K562 (cell line): ENCODE data around the gene HLA-F. TPM values are rescaled to one million over a fixed set of nuclear protein-coding genes. Genes with fewer than 3 reads are reported as not detected.

Experiments used
- ARNT ChIP-seq, 2 experiments: fragments of 450-650 bp; IDR thresholded peaks; 2 replicates each; pipeline ENCODE4 v1.6.1; 2016; ENCODE audit warnings: mild to moderate bottlenecking in 1 of 2
- ASH1L ChIP-seq: fragments of 450-650 bp; IDR thresholded peaks from 2 replicates; pipeline ENCODE4 v1.6.1; 2018; ENCODE audit warnings: borderline replicate concordance, mild to moderate bottlenecking, low read depth; ENCODE audit not compliant: partially characterized antibody
- ATF7 ChIP-seq: fragments of 450-650 bp; IDR thresholded peaks from 2 replicates; pipeline ENCODE4 v1.7.1; 2014; ENCODE audit warnings: mild to moderate bottlenecking, moderate library complexity
- JUND ChIP-seq, 2 experiments: IDR thresholded peaks; 2 replicates in 1 of 2; 3 replicates in 1 of 2; pipeline ENCODE4 v1.6.1; 2011; ENCODE audit warnings: borderline replicate concordance in 2 of 2, low read depth in 2 of 2, low read length in 2 of 2, improper control_type of control experiment in 1 of 2, missing biosample characterization in 1 of 2, missing genetic modification characterization in 1 of 2, missing genetic modification reagents in 1 of 2
- MAFK ChIP-seq: IDR thresholded peaks from 2 replicates; pipeline ENCODE4 v1.6.1; 2011; ENCODE audit warnings: low read length, improper control_type of control experiment
- MAX ChIP-seq: sonication (generic); formaldehyde crosslinking; IDR thresholded peaks from 2 replicates; pipeline ENCODE4 v1.9.0; 2022; ENCODE audit warnings: mild to moderate bottlenecking, missing genetic modification reagents
- NR0B1 ChIP-seq: fragments of 450-650 bp; IDR thresholded peaks from one replicate; pipeline ENCODE4 v1.6.1; 2018; ENCODE audit warnings: mild to moderate bottlenecking, moderate library complexity; ENCODE audit not compliant: partially characterized antibody
- PRDM10 ChIP-seq: fragments of 450-650 bp; IDR thresholded peaks from 2 replicates; pipeline ENCODE4 v1.6.1; 2018; ENCODE audit not compliant: partially characterized antibody
- TAF1 ChIP-seq: IDR thresholded peaks from 2 replicates; pipeline ENCODE4 v1.6.1; 2011; ENCODE audit warnings: mild to moderate bottlenecking, low read length, moderate library complexity; ENCODE audit not compliant: insufficient read depth, control insufficient read depth, severe bottlenecking; ENCODE audit errors: extremely low read depth
- ZNF408 ChIP-seq: fragments of 250-450 bp; sonication (Bioruptor Pico); IDR thresholded peaks from 2 replicates; pipeline ENCODE4 v1.4.0; 2020; ENCODE audit warnings: low read depth, mild to moderate bottlenecking, moderate library complexity
- ZNF445 ChIP-seq: fragments of 250-450 bp; sonication (Bioruptor Pico); IDR thresholded peaks from 2 replicates; pipeline ENCODE4 v1.4.0; 2020; ENCODE audit warnings: low read depth, mild to moderate bottlenecking, moderate library complexity
- ZNF507 ChIP-seq: conservative IDR thresholded peaks from 2 replicates; pipeline ENCODE4 v1.6.1; 2017; ENCODE audit warnings: missing genetic modification characterization, missing compliant biosample characterization
- ZNF764 ChIP-seq: fragments of 250-450 bp; sonication (Bioruptor Pico); IDR thresholded peaks from 2 replicates; pipeline ENCODE4 v1.4.0; 2020; ENCODE audit warnings: low read depth, mild to moderate bottlenecking, moderate library complexity
- polyA plus RNA-seq, 8 experiments: library from polyadenylated mRNA; depleted of rRNA in 4 of 8; stranded (reverse) in 5 of 8; unstranded in 3 of 8; fragments of >200 nt; fragmentation: Nextera tagmentation in 2 of 8; fragmentation: Illumina TruSeq in 1 of 8; extraction: Ambion mirVana in 2 of 8; extraction: Trizol in 1 of 8; gene quantifications; 2 replicates each; pipeline versions ENCODE4 v1.2.1 to v1.2.3, GENCODE V29; 2011 to 2014; ENCODE audit warnings: inconsistent platforms in 1 of 8, missing spikeins in 1 of 8
- total RNA-seq, 7 experiments: library from RNA; depleted of rRNA in 6 of 7; stranded (reverse); fragments of >200 nt in 6 of 7; fragmentation: Illumina TruSeq in 2 of 7; extraction: Trizol in 2 of 7; gene quantifications; 2 replicates each; pipeline versions ENCODE4 v1.2.1 to v1.2.3, GENCODE V29; 2011 to 2021; ENCODE audit warnings: low replicate concordance in 1 of 7

The HLA-F gene
- total and polyA plus RNA-seq, 9 of the 15 experiments (the other 6 are each of a cell fraction or from before 2014, with no cell fraction given) = 0.40 to 0.76 (median 0.46) TPM; not detected in 6

GRCh38 chr6:29749668-29750067, 26.4 kb downstream of the HLA-F start (continued):
- peak; percentile 56 for TF ChIP-seq PRDM10
- no peak for TF ChIP-seq ZNF764 (CRISPR knock-in tag)
- TF ChIP-seq TAF1 = no peak
- no peak for TF ChIP-seq ASH1L
- peak; percentile 54; the same call in 1 of the 2 replicates for TF ChIP-seq ATF7
- no peak for TF ChIP-seq JUND (IDR thresholded peaks at IDR 0.05; ENCODE audit: borderline replicate concordance, low read depth, low read length)
- TF ChIP-seq JUND (tag; IDR thresholded peaks at IDR 0.05; ENCODE audit: borderline replicate concordance, low read depth, low read length) = peak; percentile 31; the same call in 1 of the 3 replicates
- no peak for TF ChIP-seq ZNF507 (tag)
- TF ChIP-seq MAFK = no peak
- no peak for TF ChIP-seq ZNF445
- no peak for TF ChIP-seq ARNT (IDR thresholded peaks at IDR 0.05)
- TF ChIP-seq ZNF408 (CRISPR knock-in tag) = no peak
- TF ChIP-seq NR0B1 = no peak
- no peak for TF ChIP-seq MAX (CRISPR knock-in tag)
